Loucy (cell line): ENCODE results near the gene NOL4L.

ENCODE experiments used
- EZH2phosphoT487 ChIP-seq: fragments of 200-600 bp; IDR thresholded peaks from 2 replicates; pipeline ENCODE4 v1.6.1; 2018; ENCODE audit warnings: antibody characterized with exemption, mild to moderate bottlenecking, moderate library complexity, borderline replicate concordance
- TF ChIP-seq, protein P1 (sequence below): fragments of 200-600 bp; sonication (generic); conservative IDR thresholded peaks from 2 replicates; pipeline ENCODE4 v1.5.1; 2014; ENCODE audit warnings: mild to moderate bottlenecking, antibody characterized with exemption, low read length

DNA sequence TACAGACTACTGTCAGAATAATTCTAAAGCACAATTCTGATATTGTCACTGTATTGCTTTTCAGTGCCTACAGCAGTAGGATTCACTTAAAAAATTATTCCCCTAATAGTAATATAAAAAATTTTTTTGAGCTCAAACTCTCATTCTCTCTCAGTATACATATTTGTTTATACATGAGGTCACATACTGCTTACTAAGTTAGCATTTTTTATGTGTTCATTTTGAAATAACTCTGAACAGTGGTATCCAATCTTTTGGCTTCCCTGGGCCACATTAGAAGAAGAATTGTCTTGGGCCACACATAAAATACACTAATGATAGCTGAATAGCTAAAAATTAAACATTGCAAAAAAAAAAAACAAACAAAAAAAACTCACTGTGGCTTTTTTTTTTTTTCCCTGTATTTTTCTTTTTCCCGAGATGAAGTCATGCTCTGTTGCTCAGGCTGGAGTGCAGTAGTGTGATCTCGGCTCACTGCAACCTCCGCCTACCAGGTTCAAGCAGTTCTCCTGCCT, 188.4 kb downstream of the NOL4L start:
- TF ChIP-seq EZH2phosphoT487, result no peak
- TF ChIP-seq, protein P1, sequence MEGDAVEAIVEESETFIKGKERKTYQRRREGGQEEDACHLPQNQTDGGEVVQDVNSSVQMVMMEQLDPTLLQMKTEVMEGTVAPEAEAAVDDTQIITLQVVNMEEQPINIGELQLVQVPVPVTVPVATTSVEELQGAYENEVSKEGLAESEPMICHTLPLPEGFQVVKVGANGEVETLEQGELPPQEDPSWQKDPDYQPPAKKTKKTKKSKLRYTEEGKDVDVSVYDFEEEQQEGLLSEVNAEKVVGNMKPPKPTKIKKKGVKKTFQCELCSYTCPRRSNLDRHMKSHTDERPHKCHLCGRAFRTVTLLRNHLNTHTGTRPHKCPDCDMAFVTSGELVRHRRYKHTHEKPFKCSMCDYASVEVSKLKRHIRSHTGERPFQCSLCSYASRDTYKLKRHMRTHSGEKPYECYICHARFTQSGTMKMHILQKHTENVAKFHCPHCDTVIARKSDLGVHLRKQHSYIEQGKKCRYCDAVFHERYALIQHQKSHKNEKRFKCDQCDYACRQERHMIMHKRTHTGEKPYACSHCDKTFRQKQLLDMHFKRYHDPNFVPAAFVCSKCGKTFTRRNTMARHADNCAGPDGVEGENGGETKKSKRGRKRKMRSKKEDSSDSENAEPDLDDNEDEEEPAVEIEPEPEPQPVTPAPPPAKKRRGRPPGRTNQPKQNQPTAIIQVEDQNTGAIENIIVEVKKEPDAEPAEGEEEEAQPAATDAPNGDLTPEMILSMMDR, result no peak
